ENCODE data around the gene HELB.

Gene HELB

DNA sequence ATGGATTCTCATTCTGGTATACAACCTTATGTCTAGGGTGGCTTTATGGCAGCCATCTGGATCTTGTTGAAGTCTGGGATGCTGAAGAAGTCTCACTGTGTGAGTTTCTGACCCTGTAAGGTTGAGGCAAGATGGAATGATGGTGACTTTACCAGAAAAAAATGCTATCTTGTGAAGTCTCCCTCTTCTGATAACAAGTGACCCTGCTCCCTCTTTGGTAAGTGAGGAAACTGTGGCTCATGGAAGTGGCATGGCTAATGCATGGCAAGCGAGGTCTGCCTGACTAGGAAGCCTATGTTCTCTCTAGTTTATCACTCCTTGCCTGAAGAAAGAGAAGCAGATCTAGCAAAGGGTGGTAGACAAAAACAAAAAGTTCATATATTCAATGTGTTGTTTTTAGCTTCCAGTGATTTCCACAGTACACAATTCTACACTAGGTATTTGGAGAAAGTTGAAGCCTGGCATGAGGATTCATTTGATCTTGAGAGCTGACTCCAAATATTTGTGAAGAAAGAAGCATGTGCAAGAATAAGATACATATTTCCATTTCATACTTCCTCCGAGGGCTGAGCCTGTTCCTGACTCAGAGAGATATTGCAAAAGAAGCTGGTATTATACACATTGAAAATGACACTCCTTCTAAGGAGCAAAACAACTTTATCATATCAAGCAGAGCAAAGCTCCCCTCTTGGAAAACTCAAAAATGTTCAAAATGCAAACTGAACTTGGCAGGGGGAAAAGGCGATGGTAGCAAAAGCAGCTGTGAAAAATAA is 63.6 kb downstream of the HELB start:
- no peak for DNase-seq (ENCODE audit: low spot score)

DNA sequence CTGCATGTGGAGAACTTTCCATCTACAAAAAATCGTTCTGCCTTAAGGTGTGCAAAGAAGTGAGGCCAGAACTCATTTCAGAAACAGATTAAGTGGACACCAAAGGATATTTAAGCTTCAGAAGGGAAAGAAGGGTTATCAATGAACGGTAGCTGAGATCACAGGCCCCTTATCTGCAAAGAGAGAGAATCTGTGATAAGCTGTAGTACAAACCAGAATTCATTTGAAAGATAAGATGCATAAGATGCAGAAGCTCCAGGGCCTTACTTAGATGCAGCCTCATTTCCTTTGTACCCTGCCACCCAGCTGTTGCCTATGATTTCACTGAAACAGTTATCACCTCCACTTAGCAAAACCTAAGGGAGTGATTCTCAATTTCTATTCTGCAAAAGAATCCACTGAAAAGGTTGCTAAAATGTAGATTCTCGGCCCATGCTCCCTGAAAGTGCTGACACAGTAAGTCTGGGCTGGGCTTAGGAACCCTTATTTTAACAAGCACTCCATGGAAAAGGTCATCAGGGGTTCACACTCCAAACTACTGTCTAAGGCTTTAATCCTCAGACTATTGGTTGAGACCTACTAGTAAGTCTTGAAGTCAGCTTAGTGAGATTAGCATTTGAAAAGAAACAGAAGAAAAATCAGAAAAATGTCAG is 64.8 kb downstream of the HELB start:
- DNase-seq (ENCODE audit: low spot score), result no peak

DNA sequence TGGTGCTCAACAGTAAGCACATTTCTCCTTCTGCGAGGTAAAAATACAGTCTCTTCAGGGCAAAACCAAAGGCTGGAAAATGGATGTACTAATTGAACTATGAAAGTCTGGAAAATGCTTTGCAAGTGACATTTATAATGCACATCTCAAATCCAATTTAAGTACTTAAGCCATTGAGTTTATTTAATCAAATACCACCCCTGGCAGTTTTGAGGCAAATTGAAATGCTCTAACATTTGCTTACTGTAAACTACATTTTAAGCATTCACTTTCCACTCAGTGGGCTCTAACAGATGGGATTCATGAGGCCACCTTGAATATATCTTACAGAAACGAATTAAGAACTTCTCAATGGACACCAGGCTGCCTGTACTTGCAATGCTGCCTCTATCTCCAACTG is 69.7 kb downstream of the HELB start:
- DNase-seq (ENCODE audit: low spot score), result no peak

DNA sequence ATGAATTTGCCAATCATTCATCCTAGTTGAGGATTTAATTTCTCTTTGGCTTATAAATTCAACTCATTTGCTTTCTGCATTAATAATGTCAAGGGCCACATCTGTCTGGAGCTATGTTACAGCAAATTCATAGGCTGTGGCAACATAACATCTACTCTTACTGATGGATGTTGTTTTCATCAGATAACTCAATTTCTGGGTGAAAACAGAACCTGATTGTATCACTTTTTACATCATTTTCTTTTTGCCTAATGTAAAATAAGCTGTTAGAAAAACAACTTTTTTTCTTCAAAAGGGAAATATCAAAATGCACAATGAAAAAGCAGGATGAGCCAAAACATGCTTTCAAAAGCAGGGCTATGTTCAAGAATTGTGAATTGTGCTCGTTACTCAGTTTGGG is 73.3 kb downstream of the HELB start:
- DNase-seq (ENCODE audit: low spot score), result no peak

DNA sequence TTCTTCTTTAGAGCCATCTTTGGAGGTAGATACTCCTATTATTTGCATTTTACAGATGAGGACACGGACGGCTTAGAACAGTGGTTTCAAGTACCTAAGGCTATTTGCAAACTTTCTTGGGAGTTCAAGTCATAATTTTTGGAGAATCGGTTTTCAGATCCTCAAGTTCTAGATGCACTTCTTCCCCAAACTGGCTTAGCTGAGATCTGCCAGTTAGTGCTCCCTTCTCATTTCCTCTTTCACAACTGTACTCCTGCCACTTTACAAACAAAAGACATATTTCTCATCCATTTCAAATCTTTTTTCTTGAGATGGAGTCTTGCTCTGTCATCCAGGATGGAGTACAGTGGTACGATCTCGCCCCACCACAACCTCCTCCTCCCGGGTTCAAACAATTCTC is 77.3 kb downstream of the HELB start:
- DNase-seq (ENCODE audit: low spot score), result no peak

DNA sequence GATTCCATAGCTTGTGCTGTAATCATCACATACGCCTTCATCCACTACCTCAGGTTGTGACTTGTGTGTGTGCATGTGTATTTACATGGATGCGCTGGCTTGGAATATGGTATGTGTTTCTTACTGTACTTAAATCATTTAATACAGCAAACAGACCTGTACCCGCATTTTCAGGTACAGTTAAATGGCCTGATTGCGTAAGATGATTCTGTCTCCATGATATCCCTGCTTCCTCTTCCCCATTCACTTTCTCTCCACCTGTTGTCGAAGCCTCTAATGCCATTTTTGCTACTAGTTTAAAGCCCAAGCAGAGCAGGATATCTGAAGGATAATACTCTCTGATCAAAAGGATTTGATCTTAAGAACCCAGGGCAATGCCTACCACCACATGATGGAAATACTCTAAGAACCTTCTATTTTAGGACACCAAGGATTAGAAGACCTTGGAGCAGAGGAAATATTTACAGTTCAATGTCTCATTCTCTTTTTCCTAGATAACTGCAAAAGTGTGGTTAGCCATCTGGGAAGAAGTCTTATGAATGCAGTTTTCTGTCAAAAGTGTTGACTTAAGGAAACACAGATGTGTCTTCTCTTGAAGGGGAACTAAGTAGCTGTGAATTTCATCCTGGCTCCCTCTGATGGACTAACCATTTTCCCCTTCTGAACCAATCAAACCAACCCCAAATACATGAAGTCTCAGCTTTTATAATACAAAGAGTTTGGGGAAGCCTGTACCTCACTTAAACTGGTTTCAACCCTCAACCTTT is 78.7 kb downstream of the HELB start:
- no peak for DNase-seq (ENCODE audit: low spot score)

DNA sequence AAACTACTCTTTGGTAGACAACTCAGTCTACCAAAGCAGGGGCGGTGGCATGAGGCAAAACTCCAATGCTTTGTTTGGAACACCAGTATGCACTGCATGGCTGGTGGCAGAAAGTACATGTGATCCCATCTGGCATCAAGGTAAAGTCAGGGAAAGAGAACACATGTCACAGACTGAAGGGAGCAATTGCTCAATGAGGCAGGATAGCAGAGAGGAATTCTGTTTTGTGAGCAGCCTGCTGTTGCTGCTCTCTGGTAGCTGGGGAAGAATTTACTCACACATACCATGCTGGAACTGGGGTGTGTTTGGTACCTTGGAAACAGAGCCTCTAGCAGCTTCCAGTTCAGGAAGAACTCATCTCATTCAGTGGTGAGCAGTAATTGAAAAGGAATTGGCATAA is 84.8 kb downstream of the HELB start:
- no peak for DNase-seq (ENCODE audit: low spot score)

All from AG20443 (cell line).